Measurements from ENCODE around the gene TSPY3. TPM values are rescaled to one million over a fixed set of nuclear protein-coding genes. Genes with fewer than 3 reads are reported as not detected.
"Not testable (repeated sequence)": the region's sequence is repeated elsewhere in the genome, so short reads cannot be mapped to it uniquely, and the experiment has no call there.

The TSPY3 gene, protein sequence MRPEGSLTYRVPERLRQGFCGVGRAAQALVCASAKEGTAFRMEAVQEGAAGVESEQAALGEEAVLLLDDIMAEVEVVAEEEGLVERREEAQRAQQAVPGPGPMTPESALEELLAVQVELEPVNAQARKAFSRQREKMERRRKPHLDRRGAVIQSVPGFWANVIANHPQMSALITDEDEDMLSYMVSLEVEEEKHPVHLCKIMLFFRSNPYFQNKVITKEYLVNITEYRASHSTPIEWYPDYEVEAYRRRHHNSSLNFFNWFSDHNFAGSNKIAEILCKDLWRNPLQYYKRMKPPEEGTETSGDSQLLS
- not detected in 2 replicates for total RNA-seq (2014; rRNA removed)
- polyA plus RNA-seq (2012), result not detected

DNA sequence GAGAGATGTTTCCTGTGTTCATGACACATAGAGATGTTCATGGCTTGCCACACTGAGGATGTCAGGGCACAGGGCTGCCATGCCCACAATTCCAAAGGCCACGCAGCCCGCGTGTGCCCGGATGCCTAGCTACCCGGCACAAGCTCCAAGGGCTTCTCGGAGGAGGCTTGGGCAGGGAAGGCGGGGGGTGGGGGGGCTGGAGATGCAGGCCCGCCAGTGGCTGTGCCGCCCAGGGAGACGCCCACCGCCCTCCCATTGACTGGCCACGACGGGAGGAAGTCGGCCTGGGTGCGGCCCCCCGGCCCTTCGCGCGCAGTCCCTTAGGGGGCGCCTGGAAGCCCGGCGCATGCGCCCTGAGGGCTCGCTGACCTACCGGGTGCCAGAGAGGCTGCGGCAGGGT, at the start of gene TSPY3:
Gene TSPY3 (plus strand): TSS at position 301 of the 400 bp plus-strand sequence. CDS start 46 bp downstream, at position 347.
- DNase-seq (ENCODE audit: low read depth), result not testable (repeated sequence)

DNA sequence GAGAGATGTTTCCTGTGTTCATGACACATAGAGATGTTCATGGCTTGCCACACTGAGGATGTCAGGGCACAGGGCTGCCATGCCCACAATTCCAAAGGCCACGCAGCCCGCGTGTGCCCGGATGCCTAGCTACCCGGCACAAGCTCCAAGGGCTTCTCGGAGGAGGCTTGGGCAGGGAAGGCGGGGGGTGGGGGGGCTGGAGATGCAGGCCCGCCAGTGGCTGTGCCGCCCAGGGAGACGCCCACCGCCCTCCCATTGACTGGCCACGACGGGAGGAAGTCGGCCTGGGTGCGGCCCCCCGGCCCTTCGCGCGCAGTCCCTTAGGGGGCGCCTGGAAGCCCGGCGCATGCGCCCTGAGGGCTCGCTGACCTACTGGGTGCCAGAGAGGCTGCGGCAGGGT, 40.7 kb upstream of the TSPY3 start, which contains the start of gene TSPY8:
Gene TSPY8 (plus strand): TSS at position 301 of the 400 bp plus-strand sequence. CDS start 46 bp downstream, at position 347.
- DNase-seq (ENCODE audit: low read depth), result not testable (repeated sequence)

DNA sequence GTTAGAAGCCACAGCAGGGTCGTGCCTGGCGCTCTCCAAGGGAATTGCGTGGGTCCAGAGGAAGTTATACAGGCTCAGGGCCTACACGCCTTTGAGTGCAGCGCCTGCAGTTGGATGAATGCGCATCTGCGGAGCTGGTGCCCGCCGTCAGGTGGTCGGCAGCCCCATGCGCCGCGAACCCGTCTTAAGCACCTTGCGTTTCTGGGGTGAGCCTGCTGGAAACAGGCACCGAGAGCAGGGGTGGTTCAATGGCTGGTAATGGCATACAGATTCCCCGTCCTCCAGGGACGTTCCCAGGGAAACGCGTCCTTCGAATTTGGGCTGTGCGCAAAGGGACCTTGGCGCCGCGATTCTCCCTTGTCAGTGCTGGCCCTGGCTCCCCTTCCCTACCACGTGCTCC, 1.7 kb upstream of the TSPY3 start:
- DNase-seq (ENCODE audit: low read depth), result not testable (repeated sequence)

Other genes with a start within 250 kb of the TSPY3 start
- gene TSPY4, start 61.0 kb upstream of the TSPY3 start, total RNA-seq (2014; rRNA removed), result not detected in 2 replicates
- not detected in 2 replicates for gene TSPY8, start 40.6 kb upstream of the TSPY3 start, total RNA-seq (2014; rRNA removed)
- not detected in 2 replicates for gene TSPY1, start 68.5 kb downstream of the TSPY3 start, total RNA-seq (2014; rRNA removed)
- not detected in 2 replicates for gene TSPY9, start 88.8 kb downstream of the TSPY3 start, total RNA-seq (2014; rRNA removed)
- not detected in 2 replicates for gene TSPY10, start 129.5 kb downstream of the TSPY3 start, total RNA-seq (2014; rRNA removed)

All from LHCN-M2 (cell line).